GM18526 (cell line): ENCODE data around the gene CAMTA1.

Source experiments
- POLR2A ChIP-seq: IDR thresholded peaks from 3 replicates; pipeline ENCODE4 v1.6.1; 2011; ENCODE audit not compliant: insufficient read length; ENCODE audit errors: extremely low read depth

The CAMTA1 gene

GRCh38 chr1:7438921-7439655, 653.8 kb downstream of the CAMTA1 start:
- TF ChIP-seq POLR2A: no peak

- TF ChIP-seq POLR2A: no peak
Measured at GRCh38 chr1:7440154-7440553, 654.9 kb downstream of the CAMTA1 start.

- no peak for TF ChIP-seq POLR2A
Measured at GRCh38 chr1:7441143-7441841, 656.0 kb downstream of the CAMTA1 start.

GRCh38 chr1:7442036-7442435, 656.8 kb downstream of the CAMTA1 start:
- no peak for TF ChIP-seq POLR2A

- no peak for TF ChIP-seq POLR2A
Measured at GRCh38 chr1:7442918-7443317, 657.7 kb downstream of the CAMTA1 start.

- TF ChIP-seq POLR2A: no peak
Measured at GRCh38 chr1:7444363-7444762, 659.1 kb downstream of the CAMTA1 start.

GRCh38 chr1:7447093-7447492, 661.8 kb downstream of the CAMTA1 start:
- no peak for TF ChIP-seq POLR2A

- no peak for TF ChIP-seq POLR2A
Measured at GRCh38 chr1:7447736-7448135, 662.5 kb downstream of the CAMTA1 start.

GRCh38 chr1:7448986-7449385, 663.7 kb downstream of the CAMTA1 start:
- TF ChIP-seq POLR2A: no peak

- TF ChIP-seq POLR2A: no peak
Measured at GRCh38 chr1:7449750-7450149, 664.5 kb downstream of the CAMTA1 start.

GRCh38 chr1:7450838-7451237, 665.6 kb downstream of the CAMTA1 start:
- TF ChIP-seq POLR2A: no peak

- TF ChIP-seq POLR2A: no peak
Measured at GRCh38 chr1:7453038-7453437, 667.8 kb downstream of the CAMTA1 start.

GRCh38 chr1:7454052-7454815, 669.0 kb downstream of the CAMTA1 start:
- no peak for TF ChIP-seq POLR2A

GRCh38 chr1:7454895-7455784, 669.9 kb downstream of the CAMTA1 start:
- TF ChIP-seq POLR2A: no peak
